Chondrocyte (in vitro differentiated cells): ENCODE measurements around the gene TNIP1. TPM values are rescaled to one million over a fixed set of nuclear protein-coding genes. Genes with fewer than 3 reads are reported as not detected.

Experiments used
- DNase-seq: peaks from one replicate; pipeline ENCODE4 v3.0.0; 2021; ENCODE audit warnings: mixed read lengths, low spot score
- H3K27ac Mint-ChIP-seq: one replicate; pipeline ENCODE4 v1.8.0; 2021; ENCODE audit warnings: mild to moderate bottlenecking, moderate library complexity, mixed read lengths; ENCODE audit not compliant: unreplicated experiment
- H3K27me3 Mint-ChIP-seq: 2 replicates; pipeline ENCODE4 v1.8.0; 2021; ENCODE audit warnings: low read depth, mixed read lengths
- H3K36me3 Mint-ChIP-seq: 2 replicates; pipeline ENCODE4 v1.8.0; 2021; ENCODE audit warnings: low read depth, mixed read lengths
- H3K4me1 Mint-ChIP-seq: 2 replicates; pipeline ENCODE4 v1.8.0; 2021; ENCODE audit warnings: low read depth, mild to moderate bottlenecking, mixed read lengths
- H3K4me3 Mint-ChIP-seq: one replicate; pipeline ENCODE4 v1.8.0; 2021; ENCODE audit warnings: mild to moderate bottlenecking, moderate library complexity, mixed read lengths; ENCODE audit not compliant: unreplicated experiment
- H3K9me3 Mint-ChIP-seq: 2 replicates; pipeline ENCODE4 v1.8.0; 2021; ENCODE audit warnings: low read depth, mixed read lengths
- CTCF ChIP-seq: fragments of 200-600 bp; sonication (generic); IDR thresholded peaks from 2 replicates; pipeline ENCODE4 v1.5.0; 2021; ENCODE audit warnings: antibody characterized with exemption, mild to moderate bottlenecking, moderate library complexity
- total RNA-seq: library from RNA; stranded (reverse); gene quantifications from 3 replicates; pipeline ENCODE4 v1.2.1, GENCODE V29; 2021

Gene TNIP1
- total RNA-seq, 1 donor from 2014 or later = 75.6 TPM

- no peak overlapping the region for H3K4me3 Mint-ChIP-seq
- H3K27me3 Mint-ChIP-seq = no peaks in the 10 kb centered on the region
- peaks cover 28% of the 10 kb centered on the region for H3K4me1 Mint-ChIP-seq
Measured at GRCh38 chr5:151089726-151090125, 8.9 kb upstream of the TNIP1 start.

GRCh38 chr5:151088986-151089385 is 8.2 kb upstream of the TNIP1 start:
- DNase-seq = no peak
- H3K9me3 Mint-ChIP-seq = no peaks in the 10 kb centered on the region
- no peaks in the 10 kb centered on the region for H3K27me3 Mint-ChIP-seq
- no peak overlapping the region for H3K4me3 Mint-ChIP-seq
- H3K27ac Mint-ChIP-seq = no peak overlapping the region
- H3K36me3 Mint-ChIP-seq = no peaks in the 10 kb centered on the region
- H3K4me1 Mint-ChIP-seq = peaks cover 21% of the 10 kb centered on the region
- TF ChIP-seq CTCF = no peak

More at GRCh38 chr5:151089726-151090125, 8.9 kb upstream of the TNIP1 start:
- TF ChIP-seq CTCF = no peak
- no peak for DNase-seq
- Mint-ChIP-seq H3K9me3 (no peaks in the 10 kb centered on the region), H3K36me3 (no peaks in the 10 kb centered on the region), H3K27ac (no peak overlapping the region)

- H3K9me3 Mint-ChIP-seq = no peaks in the 10 kb centered on the region
- H3K27me3 Mint-ChIP-seq = no peaks in the 10 kb centered on the region
- TF ChIP-seq CTCF = no peak
- no peak overlapping the region for H3K27ac Mint-ChIP-seq
- no peak overlapping the region for H3K4me3 Mint-ChIP-seq
- DNase-seq = no peak
- H3K36me3 Mint-ChIP-seq = no peaks in the 10 kb centered on the region
- peaks cover 10% of the 10 kb centered on the region for H3K4me1 Mint-ChIP-seq
Measured at GRCh38 chr5:151087486-151087885, 6.7 kb upstream of the TNIP1 start.

GRCh38 chr5:151086905-151087360 is 6.1 kb upstream of the TNIP1 start:
- no peak overlapping the region for H3K27ac Mint-ChIP-seq
- H3K36me3 Mint-ChIP-seq = no peaks in the 10 kb centered on the region
- no peaks in the 10 kb centered on the region for H3K27me3 Mint-ChIP-seq
- peaks cover 13% of the 10 kb centered on the region for H3K4me1 Mint-ChIP-seq
- no peak for DNase-seq
- no peaks in the 10 kb centered on the region for H3K9me3 Mint-ChIP-seq
- TF ChIP-seq CTCF = no peak
- no peak overlapping the region for H3K4me3 Mint-ChIP-seq

GRCh38 chr5:151086192-151086869 is 5.5 kb upstream of the TNIP1 start:
- Mint-ChIP-seq H3K9me3 (no peaks in the 10 kb centered on the region), H3K36me3 (no peaks in the 10 kb centered on the region), H3K27me3 (no peaks in the 10 kb centered on the region), H3K27ac (no peak overlapping the region), H3K4me3 (no peak overlapping the region), H3K4me1 (peaks cover 14% of the 10 kb centered on the region)
- DNase-seq = no peak
- TF ChIP-seq CTCF = no peak
